NCI-H2196 treated with DMSO at 0.1 percent for 48 hours (cell line): ENCODE measurements around the gene SOX4.
"Not testable (repeated sequence)": the region's sequence is repeated elsewhere in the genome, so short reads cannot be mapped to it uniquely, and the experiment has no call there.

ENCODE experiments used
- DNase-seq: peaks from one replicate; lab custom pipeline; 2025; ENCODE audit not compliant: unreplicated experiment; lab: John Stamatoyannopoulos, UW

Gene SOX4

DNA sequence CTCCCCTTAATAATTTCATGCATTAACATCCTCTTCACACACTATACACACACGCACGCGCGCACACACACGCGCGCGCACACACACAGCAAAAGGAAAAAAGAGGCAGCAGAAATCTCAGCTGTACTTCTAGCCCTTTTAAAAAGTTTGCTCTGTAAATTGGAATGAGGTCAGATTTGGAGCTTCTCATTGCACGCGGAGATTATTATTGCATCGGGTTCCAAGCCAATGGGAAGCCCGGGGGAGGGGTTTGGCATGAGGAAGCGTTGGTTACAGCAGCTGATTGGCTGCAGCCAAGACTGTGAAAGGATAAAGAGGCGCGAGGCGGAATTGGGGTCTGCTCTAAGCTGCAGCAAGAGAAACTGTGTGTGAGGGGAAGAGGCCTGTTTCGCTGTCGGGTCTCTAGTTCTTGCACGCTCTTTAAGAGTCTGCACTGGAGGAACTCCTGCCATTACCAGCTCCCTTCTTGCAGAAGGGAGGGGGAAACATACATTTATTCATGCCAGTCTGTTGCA lies at the start of gene SOX4:
TSS of gene SOX4 (plus strand) at position 340 of the 515 bp plus-strand sequence. CDS start 784 bp downstream, outside the sequence.
- peak; percentile 98 for DNase-seq

DNA sequence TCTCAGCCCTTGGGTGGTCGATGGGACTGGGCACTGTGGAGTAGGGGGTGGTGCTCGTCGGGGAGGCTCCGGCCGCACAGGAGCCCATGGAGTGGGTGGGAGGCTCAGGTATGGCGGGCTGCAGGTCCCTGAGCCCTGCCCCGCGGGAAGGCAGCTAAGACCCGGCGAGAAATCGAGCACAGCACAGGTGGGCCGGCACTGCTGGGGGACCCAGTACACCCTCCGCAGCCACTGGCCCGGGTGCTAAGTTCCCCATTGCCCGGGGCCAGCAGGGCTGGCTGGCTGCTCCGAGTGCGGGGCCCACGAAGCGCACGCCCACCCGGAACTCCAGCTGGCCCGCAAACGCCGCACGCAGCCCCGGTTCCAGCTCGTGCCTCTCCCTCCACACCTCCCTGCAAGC lies 41.3 kb upstream of the SOX4 start:
- DNase-seq, result not testable (repeated sequence)

DNA sequence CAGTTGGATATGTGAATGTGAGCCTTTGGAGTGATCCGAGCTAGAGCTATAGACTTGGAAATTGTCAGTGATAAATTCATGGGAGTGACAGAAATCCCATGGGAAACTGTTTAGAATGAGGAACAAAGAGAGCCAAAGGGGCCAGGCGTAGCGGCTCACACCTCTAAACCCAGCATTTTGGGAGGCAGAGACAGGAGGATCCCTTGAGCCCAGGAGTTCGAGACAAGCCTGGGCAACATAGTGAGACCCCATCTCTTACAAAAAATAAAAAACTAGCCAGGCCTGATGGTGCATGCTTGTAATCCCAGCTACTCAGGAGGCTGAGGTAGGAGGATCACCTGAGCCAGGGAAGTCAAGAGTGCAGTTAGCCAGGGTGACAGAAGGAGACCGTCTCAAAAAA lies 39.3 kb upstream of the SOX4 start:
- DNase-seq, result no peak

DNA sequence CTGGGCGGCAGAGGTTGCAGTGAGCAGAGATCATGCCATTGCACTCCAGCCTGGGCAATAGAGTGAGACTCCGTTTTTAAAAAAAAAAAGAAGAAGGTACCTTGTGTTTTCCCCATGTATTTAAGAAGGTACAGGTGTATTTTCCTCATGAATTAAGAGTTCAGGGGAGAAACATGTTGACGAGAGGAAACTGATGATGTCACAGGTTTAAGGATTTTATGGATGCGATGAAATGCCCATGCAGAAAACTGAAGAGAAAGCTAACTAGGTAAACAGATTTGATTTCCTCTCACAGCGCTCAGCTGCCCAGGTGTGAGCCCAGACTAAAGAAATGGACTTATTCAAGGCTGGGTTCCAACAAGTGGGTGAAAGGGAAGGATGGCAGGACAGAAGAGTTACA lies 38.4 kb upstream of the SOX4 start:
- DNase-seq, result no peak

DNA sequence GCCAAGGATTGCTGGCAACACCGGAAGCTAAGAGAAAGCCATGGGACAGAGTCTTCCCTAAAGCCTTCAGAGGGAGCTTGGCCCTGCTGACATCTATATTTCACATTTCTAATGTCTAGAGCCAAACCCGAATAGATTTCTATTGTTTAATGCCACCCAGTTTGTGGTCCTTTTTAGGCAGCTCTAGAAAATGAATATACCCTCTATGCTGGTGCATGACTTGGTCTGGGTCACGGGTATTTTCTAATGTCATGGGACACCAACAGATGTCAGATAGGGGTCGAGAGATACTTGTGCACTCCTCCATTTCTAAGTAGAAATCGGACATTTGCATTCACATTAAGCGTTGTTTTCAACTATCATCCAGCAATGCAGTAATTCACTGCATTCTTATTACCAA lies 37.0 kb upstream of the SOX4 start:
- no peak for DNase-seq

DNA sequence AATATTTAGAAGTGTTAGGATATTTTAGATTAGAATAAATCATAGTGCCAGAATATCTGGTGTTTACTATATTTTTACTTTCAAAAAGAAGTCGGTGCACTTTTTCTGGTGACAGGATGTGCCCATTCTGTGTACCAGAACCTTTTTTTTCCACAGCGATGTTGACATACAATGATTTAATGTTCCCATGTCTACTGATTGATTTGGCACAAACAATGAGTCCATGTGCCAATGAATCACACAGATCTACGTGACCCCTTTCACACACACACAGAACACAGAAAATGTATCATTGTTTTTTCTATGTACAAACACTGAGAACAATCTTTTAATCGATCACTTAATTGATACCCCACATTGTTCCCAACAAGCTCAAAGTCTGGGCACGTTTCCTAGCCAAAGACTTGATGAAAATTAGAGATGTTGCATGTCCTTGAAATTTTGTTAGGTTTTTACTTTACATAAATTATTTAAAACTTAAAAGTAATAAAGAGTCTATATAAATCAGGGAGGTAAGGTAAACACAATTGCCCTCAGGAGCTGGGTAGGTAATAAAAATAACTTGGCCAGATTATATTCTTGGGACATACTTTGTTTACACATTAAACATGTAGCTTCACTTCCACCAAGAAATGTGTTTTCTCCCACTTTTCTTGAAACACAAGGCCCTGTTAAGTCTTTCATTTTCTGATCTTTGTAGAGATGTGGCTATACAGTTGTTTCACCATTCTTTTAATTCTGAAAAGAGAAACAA lies 36.4 kb upstream of the SOX4 start:
- DNase-seq, result no peak

DNA sequence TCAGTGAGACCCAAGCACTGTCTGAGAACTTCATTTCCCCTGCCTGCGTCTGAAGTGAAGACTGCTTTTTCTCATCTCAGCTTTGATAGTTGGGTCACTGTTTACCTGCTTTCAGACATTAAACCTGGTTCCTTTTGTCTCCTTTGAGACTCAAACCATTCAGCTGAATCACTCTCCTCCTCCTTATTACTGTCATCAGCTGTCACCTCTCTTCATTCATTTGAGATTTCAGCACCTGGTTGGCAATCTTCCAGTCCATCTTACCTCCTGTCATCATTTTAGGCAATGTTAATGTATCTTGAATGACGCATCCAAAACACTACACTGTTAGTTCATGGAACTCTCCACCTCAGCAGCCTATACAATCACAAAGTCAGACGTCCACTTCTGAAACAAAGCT lies 34.3 kb upstream of the SOX4 start:
- DNase-seq, result no peak

DNA sequence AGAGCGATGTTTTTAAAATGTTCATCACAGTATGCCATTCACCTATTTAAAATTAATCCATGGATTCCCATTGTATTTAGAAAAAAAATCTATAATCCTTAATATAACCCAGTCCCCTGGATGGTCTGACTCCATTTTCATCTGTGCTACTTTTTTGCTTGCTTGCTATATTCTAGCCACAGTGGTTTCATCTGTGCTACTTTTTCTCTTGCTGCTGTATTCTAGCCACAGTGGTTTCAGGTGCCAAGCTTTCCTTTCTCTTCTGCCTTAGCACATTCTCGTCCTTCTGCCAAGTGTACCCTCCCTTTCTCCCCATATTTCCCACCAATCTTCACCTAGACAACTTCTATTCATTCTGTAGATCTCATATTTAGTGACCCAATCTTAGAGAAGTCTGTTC lies 33.3 kb upstream of the SOX4 start:
- no peak for DNase-seq

DNA sequence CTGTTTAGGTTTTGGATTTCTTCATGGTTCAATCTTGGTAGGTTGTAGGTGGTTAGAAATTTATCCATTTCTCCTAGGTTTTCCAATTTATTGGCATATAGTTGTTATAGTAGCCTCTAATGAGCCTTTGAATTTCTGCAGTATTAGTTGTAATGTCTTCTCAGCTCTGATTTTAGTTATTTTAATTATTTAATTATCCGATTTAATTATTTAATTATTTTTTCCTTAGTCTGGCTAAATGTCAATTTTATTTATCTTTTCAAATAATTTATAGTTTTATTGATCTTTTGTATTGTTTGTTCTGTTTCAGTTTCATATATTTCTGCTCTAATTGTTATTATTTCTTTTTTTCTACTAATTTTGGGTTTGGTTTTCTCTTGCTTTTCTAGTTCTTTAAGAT lies 28.1 kb upstream of the SOX4 start:
- no peak for DNase-seq

DNA sequence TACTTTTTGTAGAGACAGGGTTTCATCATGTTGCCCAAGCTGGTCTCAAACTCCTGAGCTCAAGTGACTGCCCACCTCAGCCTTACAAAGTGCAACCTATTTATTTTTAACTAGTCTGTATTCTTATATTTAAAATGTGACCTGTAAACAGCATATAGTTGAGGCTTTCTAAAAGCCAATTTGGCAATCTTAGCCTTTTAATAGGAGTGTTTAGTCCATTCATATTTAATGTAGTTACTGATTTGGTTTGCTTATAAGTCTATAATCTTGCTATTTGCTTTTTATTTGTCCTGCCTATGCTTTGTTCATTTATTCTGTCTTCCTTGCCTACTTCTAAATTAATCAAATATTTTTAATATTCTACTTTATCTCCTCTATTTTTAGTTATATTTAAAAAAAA lies 15.0 kb upstream of the SOX4 start:
- no peak for DNase-seq

DNA sequence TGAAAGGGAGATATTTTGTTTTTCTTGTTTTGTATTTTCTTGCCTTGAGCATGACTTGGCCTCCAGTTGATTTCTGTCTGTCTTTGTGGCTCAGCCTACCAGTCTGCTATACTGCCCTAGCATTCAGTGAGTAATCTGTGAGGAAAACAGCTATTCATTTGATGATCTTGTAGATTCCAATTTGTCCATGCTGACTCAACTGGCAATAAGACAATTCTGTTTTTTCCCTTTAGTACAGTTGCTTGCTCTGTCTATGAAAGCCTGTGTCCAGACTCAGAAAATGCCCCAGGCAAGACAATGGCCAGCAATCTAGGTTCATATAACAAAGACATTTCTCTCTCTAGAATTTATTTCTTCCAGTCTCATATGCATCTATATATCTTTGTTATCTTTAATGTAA lies 10.9 kb upstream of the SOX4 start:
- no peak for DNase-seq

DNA sequence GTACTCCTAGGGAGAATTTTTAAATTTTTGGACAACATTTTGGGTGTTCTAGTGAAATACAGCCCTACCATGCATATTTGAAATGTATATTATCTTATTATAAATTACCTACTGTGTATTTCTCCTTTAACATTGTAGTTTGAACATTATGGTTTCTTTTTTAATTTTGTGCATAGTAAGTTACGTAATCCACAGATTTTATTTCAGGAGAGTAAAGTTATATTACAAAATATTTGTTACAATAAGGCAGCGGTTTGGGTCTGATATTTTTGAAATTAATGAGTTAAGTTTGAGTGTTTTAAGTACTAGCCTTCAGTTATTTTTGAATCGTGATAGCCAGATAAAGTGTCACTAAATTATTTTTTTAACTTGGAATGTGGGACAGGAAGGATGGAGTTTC lies 7.3 kb upstream of the SOX4 start:
- DNase-seq, result no peak

DNA sequence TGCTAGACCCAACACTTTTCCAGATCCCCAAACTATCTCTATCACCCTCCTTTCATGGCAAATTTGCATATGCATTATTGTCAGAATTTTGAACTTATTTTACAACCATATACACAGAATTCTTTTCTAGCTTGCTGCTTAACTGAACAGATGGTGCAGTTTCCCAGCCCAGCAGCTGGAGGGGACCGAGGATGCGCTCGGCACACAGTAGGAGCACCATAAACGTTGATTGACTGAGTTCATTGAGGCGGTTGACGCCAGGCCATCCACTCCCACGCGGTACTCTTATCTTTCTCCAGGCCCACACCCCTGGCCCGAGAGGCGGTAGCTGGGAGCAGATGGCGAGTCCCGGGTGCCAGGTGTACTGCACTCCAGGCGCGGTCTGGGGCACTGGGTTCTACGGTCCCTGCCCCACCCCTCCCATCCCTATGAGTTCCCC lies 6.8 kb upstream of the SOX4 start:
- no peak for DNase-seq

DNA sequence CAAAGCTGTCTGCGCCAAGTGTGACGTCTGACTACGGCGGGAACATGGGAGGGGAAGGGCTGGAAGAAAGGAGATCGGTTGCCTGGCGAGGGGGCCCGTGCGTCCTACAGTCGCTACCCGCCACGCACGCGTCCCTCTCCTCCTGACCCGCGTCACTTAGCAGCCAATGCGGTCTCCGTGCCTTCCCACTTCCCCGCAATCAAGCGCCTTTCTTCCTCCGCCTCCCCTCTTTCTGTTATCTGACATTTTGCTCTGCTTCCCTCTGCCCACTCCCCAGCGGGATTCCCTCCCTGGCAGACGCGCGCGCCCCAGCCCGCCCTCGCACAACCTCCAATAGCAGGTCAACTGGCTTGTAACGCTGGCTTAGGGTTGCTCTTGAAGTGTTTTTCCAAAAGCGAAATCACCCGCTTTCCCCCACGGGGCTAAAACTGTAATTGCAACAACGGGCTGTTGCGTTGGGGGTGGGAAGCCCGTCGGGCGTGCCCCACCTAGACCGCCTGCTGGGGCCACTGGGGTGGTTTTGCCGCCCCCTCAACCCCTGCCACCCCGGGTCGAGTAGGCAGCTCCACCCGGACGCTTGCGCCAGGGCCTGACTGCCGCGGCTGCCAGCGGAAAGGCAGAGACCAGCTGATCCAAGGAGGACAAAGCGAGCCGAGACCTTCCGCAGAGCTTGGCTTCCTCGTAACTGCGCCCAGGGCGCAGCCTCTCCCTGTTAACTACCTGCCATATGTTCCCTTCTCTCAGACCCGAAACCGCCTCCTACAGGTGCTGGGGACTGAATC lies 6.2 kb upstream of the SOX4 start:
- peak; percentile 85 for DNase-seq

DNA sequence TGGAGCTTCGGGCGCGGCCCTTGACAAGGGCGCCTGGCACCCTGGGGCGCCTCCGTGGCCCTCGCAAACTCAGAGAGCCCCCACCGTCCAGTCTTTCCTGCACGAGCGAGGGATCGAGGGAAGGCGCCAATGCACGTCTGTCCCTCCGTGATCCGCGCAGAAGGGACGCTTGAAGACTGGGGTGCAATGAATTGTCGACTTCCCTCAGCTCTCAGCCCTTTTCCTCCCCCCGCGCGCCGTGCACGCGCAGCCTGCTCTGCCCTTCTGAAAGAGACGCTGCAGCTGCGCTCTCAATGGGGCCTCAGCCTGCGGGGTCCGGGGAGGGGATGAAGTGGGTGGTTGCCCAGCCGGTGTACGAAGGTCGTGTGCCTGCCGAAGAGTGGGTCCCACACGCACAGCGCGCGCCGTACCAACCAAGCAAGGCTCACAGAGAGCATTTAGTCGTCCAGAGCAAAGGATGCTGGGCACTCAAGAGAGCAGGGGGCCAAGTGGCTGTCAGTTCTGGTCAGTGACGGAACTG lies 5.5 kb upstream of the SOX4 start:
- DNase-seq, result peak; percentile 78

DNA sequence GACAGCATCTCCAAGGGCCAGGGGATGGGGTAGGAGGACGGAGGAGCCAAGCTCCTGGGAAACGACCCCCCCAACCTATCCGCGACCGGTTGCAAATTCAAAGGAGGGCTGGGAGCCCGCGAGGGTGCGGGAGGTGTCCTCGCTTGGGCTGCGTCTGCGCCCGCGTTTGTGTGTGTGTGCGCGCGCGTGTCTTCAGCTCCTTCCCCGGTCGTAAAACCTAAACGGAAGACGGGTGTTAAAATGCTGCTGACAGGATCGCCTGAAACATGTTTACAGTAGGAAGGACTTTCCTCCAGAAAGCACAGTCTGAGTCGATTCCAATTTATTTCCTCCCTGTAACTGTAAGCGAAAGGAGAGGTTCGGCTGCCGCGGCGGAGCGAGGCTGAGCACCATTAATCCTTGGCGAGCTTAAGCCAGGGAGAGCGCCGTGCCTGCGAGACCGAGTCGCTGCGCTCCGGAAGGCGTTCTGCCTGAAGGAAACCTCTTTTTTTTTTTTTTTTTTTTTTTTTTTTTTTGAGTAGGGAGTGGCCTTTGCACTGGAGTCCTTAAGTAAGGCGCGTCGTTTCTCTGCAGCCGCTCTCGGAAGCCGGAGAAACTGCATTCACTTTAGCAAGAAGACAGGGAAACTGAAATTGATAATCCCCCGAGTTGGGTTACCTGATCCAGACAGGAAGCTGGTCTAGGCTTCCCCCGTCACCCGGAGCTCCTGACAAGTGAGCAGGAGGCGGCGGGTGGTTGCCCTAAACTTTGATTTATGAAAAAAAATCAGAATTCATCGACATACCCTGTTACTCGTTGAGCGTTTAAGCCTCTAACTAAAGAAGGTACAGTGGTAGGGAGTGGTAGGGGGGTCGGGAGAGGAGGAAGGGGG lies 4.8 kb upstream of the SOX4 start:
- peak; percentile 78 for DNase-seq

DNA sequence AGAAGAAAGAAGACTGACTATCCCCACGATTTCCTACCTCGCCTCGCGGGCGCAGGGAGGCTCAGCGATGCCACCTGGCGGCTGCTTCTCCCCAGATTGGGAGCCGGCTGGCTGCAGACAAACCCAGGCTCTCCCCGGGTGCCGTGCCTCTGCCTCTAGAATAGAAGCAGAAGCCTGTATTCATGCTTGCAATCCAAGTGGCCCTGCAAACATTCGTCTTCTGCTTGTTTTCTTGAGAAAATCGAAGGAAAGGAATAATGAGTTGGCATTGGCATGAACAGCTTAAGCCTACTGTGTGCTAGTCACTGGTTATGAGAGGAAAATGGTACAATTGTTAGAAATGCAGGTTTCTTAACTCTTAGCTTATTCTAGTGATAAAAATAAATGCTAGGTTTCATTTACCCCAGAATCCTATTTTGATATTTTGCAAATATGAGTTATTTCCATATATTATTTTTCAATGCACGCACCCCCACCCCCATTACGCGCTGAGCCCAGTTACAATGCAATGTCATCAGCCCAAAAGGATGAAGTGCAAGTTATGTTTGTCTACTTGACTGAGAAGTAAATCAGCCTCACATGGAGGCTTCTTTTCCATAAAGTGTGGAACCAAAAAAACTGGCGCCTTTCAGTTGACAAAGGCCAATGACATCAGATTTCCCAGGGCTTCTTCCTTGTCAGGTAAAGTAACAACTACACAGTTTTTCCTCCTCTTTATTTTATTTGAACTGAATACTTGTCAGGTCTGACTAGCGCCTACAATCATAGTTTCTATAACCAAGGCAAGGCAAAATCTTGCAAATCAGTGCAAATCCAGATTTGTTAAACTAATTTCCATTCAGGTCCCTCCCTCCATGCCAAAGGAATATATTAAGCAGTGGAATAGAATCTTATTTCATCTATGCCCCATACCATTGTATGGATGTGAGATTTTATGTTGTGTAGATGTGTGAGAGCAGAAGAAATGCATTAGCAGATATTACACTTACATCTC lies 3.9 kb upstream of the SOX4 start:
- DNase-seq, result peak; percentile 86

DNA sequence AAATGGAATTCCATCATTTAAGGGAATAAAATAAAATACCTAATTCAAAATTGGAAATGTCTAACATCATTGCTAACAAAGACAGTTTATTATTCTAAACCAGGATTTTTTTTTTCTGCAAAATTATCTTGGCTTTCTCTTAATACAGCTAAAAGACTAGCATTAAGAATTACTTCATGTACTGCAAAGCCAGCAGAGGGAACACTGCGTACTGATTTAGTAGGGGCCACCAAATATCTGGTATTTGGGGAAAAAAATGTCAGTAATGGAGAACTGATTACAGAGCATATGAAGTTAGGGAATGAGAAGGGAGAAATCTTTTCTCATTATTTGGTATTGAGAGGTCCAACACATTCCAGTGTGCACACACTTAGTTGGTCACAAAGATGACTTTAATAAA lies 3.2 kb upstream of the SOX4 start:
- DNase-seq, result no peak

DNA sequence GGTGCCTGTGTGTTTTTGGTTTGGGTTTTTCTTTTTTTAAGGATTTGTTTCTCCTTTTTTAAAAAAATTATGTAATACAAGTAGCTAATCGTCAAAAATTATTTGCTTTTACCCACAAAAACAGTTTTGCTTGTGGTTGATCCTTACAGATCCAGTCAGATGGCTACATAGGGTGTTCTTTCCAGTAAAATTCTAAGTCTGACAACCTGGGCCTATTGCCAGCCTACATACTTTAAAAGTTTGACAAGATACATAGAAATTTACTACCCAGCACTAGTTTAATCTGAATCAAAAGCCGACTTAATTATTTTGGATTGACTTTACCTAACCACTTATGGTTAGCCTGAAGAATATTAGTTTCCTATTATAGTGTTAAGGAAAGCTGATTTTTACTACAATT lies 2.1 kb upstream of the SOX4 start:
- no peak for DNase-seq

DNA sequence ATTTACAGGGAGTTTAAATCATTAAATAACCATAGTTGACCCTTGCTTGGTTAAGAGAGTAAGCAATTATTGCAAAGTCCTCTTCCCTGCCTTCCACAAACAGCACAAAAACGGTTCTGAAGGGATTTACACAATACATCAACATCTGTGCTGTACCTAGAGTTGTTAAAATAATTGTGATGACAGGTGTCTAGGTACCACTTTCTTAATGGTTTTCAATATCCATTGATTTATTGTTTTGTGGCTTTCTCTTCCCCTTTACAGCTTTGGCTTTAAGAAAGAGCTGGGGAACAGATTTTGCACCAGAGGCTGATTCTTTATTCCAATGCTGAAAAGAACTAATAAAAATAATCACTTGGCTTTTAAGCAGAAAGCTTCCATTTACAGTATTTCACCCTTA lies 598 bp upstream of the SOX4 start:
- no peak for DNase-seq
